ENCODE data around the gene LAMA5. TPM values are rescaled to one million over a fixed set of nuclear protein-coding genes. Genes with fewer than 3 reads are reported as not detected.

LAMA5 gene
- total RNA-seq, 1 experiment from 2014 or later, result 171 TPM

GRCh38 chr20:62274332-62274950 lies 92.7 kb downstream of the LAMA5 start:
- DNase-seq (ENCODE audit: extremely low read depth, low read depth), result no peak

DNA sequence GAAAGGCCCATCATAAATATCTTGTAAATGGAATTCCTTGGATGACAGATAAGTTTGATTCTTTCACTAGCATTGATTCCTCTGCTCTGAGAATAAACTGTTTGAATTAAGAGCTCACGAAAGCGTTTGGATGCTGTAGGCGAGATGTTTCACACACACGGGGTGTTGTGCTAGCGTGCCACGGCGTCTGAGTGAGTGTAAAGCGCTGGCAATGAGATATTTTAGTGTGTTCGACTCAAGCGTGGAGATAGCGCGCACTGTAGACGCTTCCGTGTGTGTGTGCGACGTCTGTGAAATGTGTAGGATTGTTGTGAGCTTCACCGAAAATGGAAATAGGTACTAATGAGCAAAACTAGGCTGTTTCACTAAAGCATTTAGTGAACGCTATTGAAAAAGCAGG lies 93.7 kb downstream of the LAMA5 start:
- no peak for DNase-seq (ENCODE audit: extremely low read depth, low read depth)

- DNase-seq (ENCODE audit: extremely low read depth, low read depth), result no peak
Observed at GRCh38 chr20:62272200-62272599, 94.9 kb downstream of the LAMA5 start.

- DNase-seq (ENCODE audit: extremely low read depth, low read depth), result no peak
Observed at GRCh38 chr20:62269871-62270270, 97.2 kb downstream of the LAMA5 start.

DNA sequence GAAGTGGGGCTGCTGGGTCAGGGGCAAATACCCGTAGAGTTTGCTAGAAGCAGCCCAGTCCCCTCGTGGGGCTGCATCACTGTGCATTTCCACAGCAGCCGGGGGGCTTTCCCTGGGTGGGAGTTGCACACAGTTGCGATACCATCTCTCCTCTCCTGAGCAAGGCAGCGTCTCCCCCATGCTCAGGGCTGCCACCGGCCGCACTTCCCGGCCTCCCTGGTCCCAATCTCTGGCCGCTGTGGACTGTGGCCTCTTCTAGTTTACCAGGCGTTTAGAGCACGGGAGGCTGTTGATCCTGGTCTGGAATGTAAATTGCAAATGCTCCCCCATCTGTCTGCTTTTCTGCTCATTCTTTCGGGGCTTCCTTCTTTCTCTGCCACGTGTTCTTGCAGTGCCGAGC lies 97.7 kb downstream of the LAMA5 start:
- DNase-seq (ENCODE audit: extremely low read depth, low read depth), result no peak

DNA sequence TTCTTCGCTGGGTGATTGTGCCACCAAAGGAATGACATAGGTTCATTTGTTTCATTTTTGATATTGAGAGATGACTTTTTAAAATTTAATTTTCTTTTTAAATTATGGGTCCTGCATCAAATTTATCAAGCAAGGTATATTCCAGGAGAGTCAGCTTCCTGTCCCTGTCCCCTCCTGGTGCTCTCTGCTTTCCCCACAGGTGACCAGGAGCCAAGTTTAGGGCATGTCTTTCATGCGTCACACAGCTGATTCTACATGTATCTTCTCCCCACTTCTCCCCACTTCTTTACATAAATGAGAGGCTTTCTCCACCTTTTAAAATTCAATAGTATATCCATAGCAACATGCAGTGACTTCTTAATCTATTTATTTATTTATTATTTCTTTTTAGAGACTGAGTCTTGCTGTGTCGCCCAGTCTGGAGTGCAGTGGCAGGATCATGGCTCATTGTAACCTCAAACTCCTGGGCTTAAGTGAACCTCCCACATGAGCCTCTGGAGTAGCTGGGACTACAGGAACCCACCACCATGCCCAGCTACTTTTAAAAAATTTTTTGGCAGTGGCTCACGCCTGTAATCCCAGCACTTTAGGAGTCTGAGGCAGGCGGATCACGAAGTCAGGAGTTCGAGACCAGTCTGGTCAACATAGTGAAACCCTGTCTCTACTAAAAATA lies 98.7 kb downstream of the LAMA5 start:
- no peak for DNase-seq (ENCODE audit: extremely low read depth, low read depth)

DNA sequence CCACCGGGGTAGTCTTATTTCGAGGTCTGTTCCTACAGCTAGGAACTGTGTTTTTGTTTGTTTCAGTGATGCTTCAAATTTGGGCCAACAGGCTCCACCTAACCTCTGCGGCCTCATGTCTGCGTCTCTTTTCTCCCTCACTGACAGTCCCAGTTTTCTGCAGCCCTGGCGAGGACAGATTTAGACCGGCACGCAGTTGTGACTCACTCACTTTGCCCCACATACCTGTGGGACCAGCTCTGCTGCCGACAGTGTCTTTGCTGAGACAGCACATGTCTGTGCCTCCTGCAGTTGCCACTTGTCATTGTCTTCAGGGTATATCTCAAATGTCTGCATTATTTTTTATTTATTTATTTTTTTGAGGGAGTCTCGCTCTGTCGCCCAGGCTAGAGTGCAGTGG lies 99.6 kb downstream of the LAMA5 start:
- DNase-seq (ENCODE audit: extremely low read depth, low read depth), result no peak

DNA sequence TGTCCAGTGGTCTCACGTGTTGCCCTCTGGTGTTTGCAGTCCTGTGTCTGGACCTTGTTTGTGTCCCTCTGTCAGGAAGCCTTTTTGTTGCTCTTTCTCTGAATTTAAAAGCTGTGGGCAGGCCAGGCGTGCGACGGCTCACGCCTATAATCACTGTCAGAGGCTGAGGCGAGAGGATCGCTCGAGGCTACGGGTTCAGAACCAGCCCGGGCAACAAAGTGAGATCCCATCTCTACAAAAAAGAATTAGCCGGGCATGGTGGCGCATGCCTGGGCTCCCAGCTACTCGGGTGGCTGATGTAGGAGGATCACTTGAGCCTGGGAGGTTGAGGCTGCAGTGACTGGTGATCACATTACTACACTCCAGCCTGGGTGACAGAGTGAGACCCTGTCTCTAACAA lies 100.3 kb downstream of the LAMA5 start:
- no peak for DNase-seq (ENCODE audit: extremely low read depth, low read depth)

- DNase-seq (ENCODE audit: extremely low read depth, low read depth), result no peak
Observed at GRCh38 chr20:62266340-62266739, 100.8 kb downstream of the LAMA5 start.

GRCh38 chr20:62265365-62265764 lies 101.7 kb downstream of the LAMA5 start:
- no peak for DNase-seq (ENCODE audit: extremely low read depth, low read depth)

DNA sequence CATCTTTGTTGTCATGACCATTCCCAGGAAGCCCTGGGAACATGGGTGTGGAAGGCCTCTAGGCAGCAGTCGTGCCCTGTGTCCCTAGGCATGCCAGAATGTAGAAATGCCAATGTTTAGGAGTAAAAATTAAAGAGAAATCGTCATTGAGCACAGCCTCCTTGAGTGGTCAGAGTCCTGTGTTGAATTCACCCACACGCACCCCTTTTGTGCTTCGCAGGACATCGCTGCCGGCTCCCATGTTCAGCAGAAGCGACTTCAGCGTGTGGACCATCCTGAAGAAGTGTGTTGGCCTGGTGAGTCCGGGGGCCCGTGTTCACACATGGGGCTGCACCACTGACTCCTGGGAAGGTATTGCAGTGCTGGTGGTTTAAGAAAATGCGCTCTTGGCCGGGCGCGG lies 103.7 kb downstream of the LAMA5 start:
- DNase-seq (ENCODE audit: extremely low read depth, low read depth), result no peak

DNA sequence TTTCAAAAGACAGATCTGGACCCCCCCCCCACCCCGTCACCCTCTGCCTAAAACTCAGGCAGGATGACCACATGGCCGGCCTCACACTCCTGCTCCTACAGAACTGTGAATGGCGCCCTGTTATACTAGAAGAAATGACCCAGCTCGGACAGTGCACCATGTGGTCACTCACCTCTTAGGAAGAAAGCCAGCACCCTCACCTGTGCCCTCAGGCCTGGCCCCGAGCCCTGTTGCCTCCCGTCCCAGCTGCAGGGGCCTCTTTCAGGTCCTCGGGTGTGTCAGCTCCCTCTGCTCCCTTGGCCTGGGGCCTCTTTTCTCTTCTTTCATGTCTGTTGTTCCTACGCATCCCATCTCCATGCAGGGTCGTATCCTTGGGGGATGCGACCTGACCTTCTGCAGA lies 105.0 kb downstream of the LAMA5 start:
- no peak for DNase-seq (ENCODE audit: extremely low read depth, low read depth)

DNA sequence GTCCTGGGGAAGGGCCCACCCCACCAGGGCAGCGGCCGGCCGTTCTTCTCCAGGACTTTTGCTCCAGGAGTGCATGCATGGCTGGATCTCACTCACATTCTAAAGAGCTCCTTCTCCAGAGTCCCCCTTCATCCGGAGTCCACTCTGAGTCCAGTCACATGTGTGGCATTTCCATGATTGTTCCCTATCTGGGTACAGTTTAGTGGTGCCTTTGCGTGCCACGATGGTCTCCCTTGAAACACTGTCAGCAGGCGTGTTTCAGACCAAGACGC lies 107.9 kb downstream of the LAMA5 start:
- no peak for DNase-seq (ENCODE audit: extremely low read depth, low read depth)

Other genes starting within 250 kb of the LAMA5 start
- gene LSM14B, start 244.8 kb downstream of the LAMA5 start, total RNA-seq (2014; rRNA removed; shearing (Covaris generic)), result 24.6 and 29.2 TPM in 2 replicates
- gene PSMA7, start 223.9 kb downstream of the LAMA5 start, total RNA-seq (2014; rRNA removed; shearing (Covaris generic)), result 406 and 439 TPM in 2 replicates
- 10.6 and 11.7 TPM in 2 replicates for gene SS18L1, start 223.5 kb downstream of the LAMA5 start, total RNA-seq (2014; rRNA removed; shearing (Covaris generic))
- gene MTG2, start 184.3 kb downstream of the LAMA5 start, total RNA-seq (2014; rRNA removed; shearing (Covaris generic)), result 34.3 and 42.3 TPM in 2 replicates
- not detected in 2 replicates for gene HRH3, start 147.0 kb downstream of the LAMA5 start, total RNA-seq (2014; rRNA removed; shearing (Covaris generic))
- gene OSBPL2, start 128.8 kb downstream of the LAMA5 start, total RNA-seq (2014; rRNA removed; shearing (Covaris generic)), result 12.4 and 14.8 TPM in 2 replicates
- 142 and 176 TPM in 2 replicates for gene ADRM1, start 64.3 kb downstream of the LAMA5 start, total RNA-seq (2014; rRNA removed; shearing (Covaris generic))
- gene RPS21, start 19.8 kb upstream of the LAMA5 start, total RNA-seq (2014; rRNA removed; shearing (Covaris generic)), result 1,658 and 1,943 TPM in 2 replicates
- gene CABLES2, start 40.0 kb upstream of the LAMA5 start, total RNA-seq (2014; rRNA removed; shearing (Covaris generic)), result 2.1 and 3.1 TPM in 2 replicates
- not detected in 2 replicates for gene RBBP8NL, start 60.2 kb upstream of the LAMA5 start, total RNA-seq (2014; rRNA removed; shearing (Covaris generic))
- gene GATA5, start 108.7 kb upstream of the LAMA5 start, total RNA-seq (2014; rRNA removed; shearing (Covaris generic)), result 0.26 and 0.52 TPM in 2 replicates

Measured in NCI-H460 (cell line).